Right renal pelvis (tissue), 4 donors: ENCODE data around the gene RTTN. TPM values are rescaled to one million over a fixed set of nuclear protein-coding genes. Genes with fewer than 3 reads are reported as not detected.
A peak's percentile ranks its signal among the peaks of the same experiment; 100 is the strongest.
"Not testable (repeated sequence)": the region's sequence is repeated elsewhere in the genome, so short reads cannot be mapped to it uniquely, and the experiment has no call there.

Source experiments
- DNase-seq, 4 donors: peaks; one replicate each; pipeline ENCODE4 v3.0.0-alpha.2; 2013; ENCODE audit warnings: low read depth in 4 of 4, low spot score in 3 of 4, missing footprints in 1 of 4
- polyA plus RNA-seq, 4 donors: library from polyadenylated mRNA; unstranded; fragments of 120-200 nt; gene quantifications; one replicate each; pipeline ENCODE4 v1.2.1, GENCODE V29; 2013; ENCODE audit not compliant: insufficient read length in 4 of 4

RTTN gene
- polyA plus RNA-seq, result 10 to 100 TPM; 17.2 to 20.2 (median 18.9) TPM

- DNase-seq, result peak; percentile 89 to 99 (median 90)
Observed at GRCh38 chr18:70205421-70206397, at the start of gene RTTN. Gene RTTN (minus strand): TSS chr18:70205687. CDS start chr18:70205658, 29 bp downstream.

GRCh38 chr18:70250781-70251180, 45.3 kb upstream of the RTTN start:
- no peak for DNase-seq

- DNase-seq, result not testable (repeated sequence)
Observed at GRCh38 chr18:70249861-70250260, 44.4 kb upstream of the RTTN start.

- DNase-seq, result no peak
Observed at GRCh38 chr18:70249118-70249517, 43.6 kb upstream of the RTTN start.

- no peak for DNase-seq
Observed at GRCh38 chr18:70246061-70246466, 40.6 kb upstream of the RTTN start.

GRCh38 chr18:70243131-70243929, 37.8 kb upstream of the RTTN start:
- DNase-seq, result no peak

GRCh38 chr18:70236921-70237320, 31.4 kb upstream of the RTTN start:
- DNase-seq, result not testable (repeated sequence)

- DNase-seq, result no peak
Observed at GRCh38 chr18:70235478-70235877, 30.0 kb upstream of the RTTN start.

GRCh38 chr18:70234667-70235459, 29.4 kb upstream of the RTTN start:
- peak in 2 of 4 donors; percentile 16 to 17 for DNase-seq

GRCh38 chr18:70233974-70234373, 28.5 kb upstream of the RTTN start:
- DNase-seq, result no peak

- DNase-seq, result no peak
Observed at GRCh38 chr18:70232261-70232660, 26.8 kb upstream of the RTTN start.

- no peak for DNase-seq
Observed at GRCh38 chr18:70229639-70230038, 24.2 kb upstream of the RTTN start.

- no peak for DNase-seq
Observed at GRCh38 chr18:70228536-70228935, 23.0 kb upstream of the RTTN start.

GRCh38 chr18:70227438-70227837, 22.0 kb upstream of the RTTN start:
- no peak for DNase-seq

- DNase-seq, result no peak
Observed at GRCh38 chr18:70221915-70222278, 16.4 kb upstream of the RTTN start.

- no peak for DNase-seq
Observed at GRCh38 chr18:70221156-70221914, 15.8 kb upstream of the RTTN start.

- DNase-seq, result no peak
Observed at GRCh38 chr18:70220628-70221027, 15.1 kb upstream of the RTTN start.

- DNase-seq, result no peak
Observed at GRCh38 chr18:70219688-70220087, 14.2 kb upstream of the RTTN start.

- no peak for DNase-seq
Observed at GRCh38 chr18:70216788-70217187, 11.3 kb upstream of the RTTN start.

GRCh38 chr18:70207181-70207580, 1.7 kb upstream of the RTTN start:
- DNase-seq, result no peak
